ENCODE data around the gene ABCA4.

Gene ABCA4

DNA sequence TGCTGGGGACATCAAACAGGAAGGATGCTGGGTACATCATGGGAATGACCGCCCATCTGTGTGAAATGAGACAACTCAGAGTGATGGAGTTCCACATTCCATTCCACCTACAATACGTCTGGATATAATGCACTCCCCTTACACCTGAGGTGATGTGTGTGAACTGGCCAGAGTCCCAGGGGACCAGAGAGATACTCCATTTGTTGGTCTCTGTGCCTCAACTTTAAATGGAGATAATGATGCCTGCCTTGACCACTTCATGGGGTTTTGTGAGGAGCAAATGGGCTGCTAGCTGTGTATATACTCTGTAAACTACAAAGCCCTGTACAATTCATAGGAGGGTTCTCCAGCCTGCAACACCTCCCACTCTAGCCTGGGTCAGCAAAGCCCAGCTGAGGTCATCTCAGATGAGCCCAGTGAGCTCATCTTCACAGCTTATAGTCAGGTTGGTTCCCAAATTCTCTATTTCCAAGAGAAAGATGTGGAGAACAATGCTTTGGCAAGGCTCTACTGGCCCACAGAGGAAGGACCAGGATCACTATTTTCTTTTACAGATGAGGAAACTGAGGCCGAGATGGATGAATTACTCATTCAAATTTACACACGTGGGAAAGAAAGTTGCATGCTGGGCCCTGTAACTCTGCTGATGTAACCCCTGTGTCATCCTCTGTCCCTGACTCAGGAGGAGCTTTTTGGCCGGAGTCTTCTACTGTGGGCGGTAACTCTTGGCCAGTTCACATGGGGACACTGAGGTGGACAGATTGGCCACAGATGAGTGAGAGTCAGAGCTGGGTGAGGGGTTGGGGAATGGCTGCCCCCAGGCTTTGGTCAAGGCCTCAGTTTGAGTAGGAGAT is 106.1 kb downstream of the ABCA4 start:
- no peak for TF ChIP-seq CTCF (IDR thresholded peaks at IDR 0.05)

DNA sequence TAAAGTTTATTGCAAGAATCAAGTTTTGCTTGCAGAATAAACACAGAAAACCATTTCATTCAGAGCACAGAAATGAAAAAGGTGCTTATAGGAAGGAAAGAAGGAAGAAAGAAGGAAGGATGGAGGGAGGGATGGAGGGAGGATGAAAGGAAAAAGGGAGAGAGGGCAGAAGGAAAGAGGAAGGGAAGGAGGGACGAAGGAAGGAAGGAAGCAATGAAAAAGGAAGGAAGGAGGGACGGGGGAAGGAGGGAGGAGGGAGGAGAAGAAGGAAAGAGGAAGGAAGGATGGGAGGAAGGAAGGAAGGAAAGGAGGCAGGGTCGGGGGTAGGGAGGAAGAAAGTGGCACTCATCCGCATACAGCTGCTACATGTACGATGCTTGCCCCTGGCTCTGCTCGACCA is 106.9 kb downstream of the ABCA4 start:
- TF ChIP-seq CTCF (IDR thresholded peaks at IDR 0.05): no peak

GRCh38 chr1:94013367-94013878 is 107.5 kb downstream of the ABCA4 start:
- TF ChIP-seq CTCF (IDR thresholded peaks at IDR 0.05): no peak

DNA sequence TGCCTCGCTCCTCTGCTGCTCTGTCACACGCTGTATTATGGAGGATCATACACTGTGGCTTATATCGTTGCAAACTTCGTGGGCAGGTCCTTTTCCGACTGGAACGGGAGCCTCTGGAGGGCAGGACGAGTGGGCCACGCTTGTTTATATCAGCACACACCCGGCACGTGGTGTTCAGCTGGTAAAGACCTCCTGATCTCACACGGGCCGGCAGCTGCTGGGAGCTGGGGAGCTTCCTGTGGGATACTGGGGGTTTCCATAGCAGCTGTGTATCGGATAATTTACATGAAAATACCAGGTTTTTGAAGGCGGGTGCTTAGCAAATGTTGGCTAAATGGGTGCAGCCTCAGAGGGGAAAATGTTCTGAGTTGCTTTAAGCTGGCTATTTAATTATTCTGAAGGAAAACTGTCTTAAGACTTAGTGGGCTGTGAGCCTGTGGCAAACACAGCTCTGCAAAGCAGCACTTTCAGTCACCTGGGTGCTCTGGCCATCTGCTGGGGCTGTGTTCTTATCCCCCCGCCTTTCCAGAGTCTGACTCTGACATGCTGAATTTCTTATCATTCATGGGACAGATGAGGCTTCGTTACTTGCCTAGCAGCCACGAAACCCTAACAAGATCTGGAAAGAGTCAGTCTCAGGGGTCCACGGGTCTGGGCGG is 108.1 kb downstream of the ABCA4 start:
- TF ChIP-seq CTCF (IDR thresholded peaks at IDR 0.05): no peak

DNA sequence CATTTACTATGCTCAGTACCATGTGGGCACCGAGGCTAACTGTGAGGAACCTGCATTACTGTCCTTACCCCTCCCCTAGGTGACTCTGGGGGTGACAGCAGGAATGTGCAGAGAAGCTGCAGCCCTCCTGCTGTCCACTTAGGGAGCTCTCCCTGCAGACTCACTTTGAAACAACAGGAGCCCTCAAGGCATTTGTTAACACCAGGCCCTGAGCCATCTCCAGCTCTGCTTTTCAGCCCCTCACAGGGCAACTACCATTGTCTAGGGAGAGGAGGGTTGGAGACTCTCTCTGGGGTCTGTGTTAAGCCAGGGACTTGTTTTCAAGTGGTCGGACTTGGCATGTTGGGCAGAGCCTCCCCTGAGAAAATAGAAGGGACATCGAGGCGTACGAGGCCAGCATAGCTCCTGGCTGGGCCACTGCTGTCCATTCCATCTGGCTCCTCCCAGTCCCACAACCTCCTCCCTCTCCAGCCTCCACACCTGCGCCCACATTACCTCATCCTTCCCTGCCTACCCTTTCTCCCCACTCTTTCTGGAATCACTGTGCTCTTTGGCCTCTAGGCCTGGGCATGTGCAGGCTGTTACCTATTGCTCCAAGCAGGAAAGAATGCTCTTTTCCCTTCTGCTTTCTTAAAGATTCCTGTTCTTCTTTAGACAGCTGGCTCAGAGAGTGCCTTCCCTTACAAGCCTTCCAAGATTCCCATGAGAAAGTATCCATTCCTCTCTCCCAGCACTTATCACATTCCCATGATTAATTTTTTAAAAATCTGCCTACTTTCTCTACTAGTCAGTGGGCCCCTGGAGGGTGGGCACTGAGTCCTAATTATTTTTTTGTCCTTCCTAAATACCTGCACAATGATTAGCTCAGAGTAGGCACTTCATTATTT is 109.0 kb downstream of the ABCA4 start:
- TF ChIP-seq CTCF (IDR thresholded peaks at IDR 0.05): no peak

DNA sequence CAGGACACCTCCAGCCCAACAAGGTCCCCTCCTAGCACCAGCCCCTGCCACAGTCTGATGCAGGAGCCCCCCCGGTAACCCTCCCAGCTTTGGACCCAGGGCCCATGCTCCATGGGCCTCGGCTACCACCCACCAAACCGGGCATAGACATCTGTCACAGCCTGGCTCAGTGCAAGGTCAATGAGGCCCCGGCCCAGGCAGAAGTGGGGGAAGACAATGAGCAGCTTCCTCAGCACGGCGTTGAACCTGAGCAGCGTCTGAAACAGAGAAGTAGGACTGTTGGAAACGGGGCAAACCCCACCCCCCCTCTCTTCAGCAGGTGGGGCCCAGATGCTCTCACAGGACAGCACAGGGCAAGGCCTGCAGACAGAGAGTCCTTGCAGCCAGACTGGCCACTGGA is 109.8 kb downstream of the ABCA4 start:
- TF ChIP-seq CTCF (IDR thresholded peaks at IDR 0.05): no peak

- no peak for TF ChIP-seq CTCF (IDR thresholded peaks at IDR 0.05)
Observed at GRCh38 chr1:94009304-94009703, 111.6 kb downstream of the ABCA4 start.
